Colon (tissue), 2 donors: ENCODE data around the gene RAB22A.
"Not testable (repeated sequence)": the region's sequence is repeated elsewhere in the genome, so short reads cannot be mapped to it uniquely, and the experiment has no call there.

Experiments used
- FAIRE-seq: peaks from 2 replicates; lab custom pipeline; 2012; peaks lifted over from hg19 to GRCh38; lab: Jason Lieb, UNC
- donor health status: control.
- donor health status: control.

The RAB22A gene

GRCh38 chr20:58344741-58345140, 35.2 kb downstream of the RAB22A start:
- FAIRE-seq: no peak

- no peak for FAIRE-seq
These were observed 40.1 kb downstream of the RAB22A start for GRCh38 chr20:58349570-58349969.

GRCh38 chr20:58352468-58352867, 43.0 kb downstream of the RAB22A start:
- no peak for FAIRE-seq

GRCh38 chr20:58359441-58359840, 49.9 kb downstream of the RAB22A start:
- FAIRE-seq: no peak

- FAIRE-seq: no peak
These were observed 51.4 kb downstream of the RAB22A start for GRCh38 chr20:58360936-58361335.

GRCh38 chr20:58361481-58362205, 52.1 kb downstream of the RAB22A start:
- FAIRE-seq: no peak

GRCh38 chr20:58362206-58362516, 52.6 kb downstream of the RAB22A start:
- FAIRE-seq: no peak

- no peak for FAIRE-seq
These were observed 53.5 kb downstream of the RAB22A start for GRCh38 chr20:58362970-58363369.

GRCh38 chr20:58366866-58367265, 57.4 kb downstream of the RAB22A start:
- FAIRE-seq: no peak

GRCh38 chr20:58372806-58373205, 63.3 kb downstream of the RAB22A start:
- no peak for FAIRE-seq

- FAIRE-seq: not testable (repeated sequence)
These were observed 63.8 kb downstream of the RAB22A start for GRCh38 chr20:58373296-58373695.

GRCh38 chr20:58374027-58374850, 64.7 kb downstream of the RAB22A start:
- FAIRE-seq: no peak

- no peak for FAIRE-seq
These were observed 65.6 kb downstream of the RAB22A start for GRCh38 chr20:58374906-58375758.

GRCh38 chr20:58375759-58376352, 66.3 kb downstream of the RAB22A start:
- FAIRE-seq: no peak

- no peak for FAIRE-seq
These were observed 67.5 kb downstream of the RAB22A start for GRCh38 chr20:58377017-58377416.

GRCh38 chr20:58377766-58378401, 68.4 kb downstream of the RAB22A start:
- no peak for FAIRE-seq

GRCh38 chr20:58378704-58379103, 69.2 kb downstream of the RAB22A start:
- no peak for FAIRE-seq

GRCh38 chr20:58381627-58382026, 72.1 kb downstream of the RAB22A start:
- FAIRE-seq: no peak

- no peak for FAIRE-seq
These were observed 72.6 kb downstream of the RAB22A start for GRCh38 chr20:58382096-58382495.

- no peak for FAIRE-seq
These were observed 75.3 kb downstream of the RAB22A start for GRCh38 chr20:58384821-58385220.

- FAIRE-seq: no peak
These were observed 78.6 kb downstream of the RAB22A start for GRCh38 chr20:58388028-58388601.
